Esophagus muscularis mucosa (tissue), 4 donors: ENCODE data around the gene CHPF2.

ENCODE experiments used
- CTCF ChIP-seq, 3 experiments: fragments of 200-600 bp in 2 of 3; fragments of 450-650 bp in 1 of 3; sonication (generic) in 2 of 3; IDR thresholded peaks; one replicate each; pipeline ENCODE4 v1.5.1; 2017 to 2019; ENCODE audit warnings: antibody characterized with exemption in 3 of 3, mild to moderate bottlenecking in 2 of 3, moderate library complexity in 1 of 3
- EP300 ChIP-seq: sonication (generic); formaldehyde crosslinking; IDR thresholded peaks from one replicate; pipeline ENCODE4 v1.6.1; 2017; ENCODE audit warnings: antibody characterized with exemption
- POLR2A ChIP-seq: fragments of 450-650 bp; IDR thresholded peaks from one replicate; pipeline ENCODE4 v1.6.1; 2017; ENCODE audit warnings: antibody characterized with exemption, moderate library complexity, mild to moderate bottlenecking, low read depth
- POLR2AphosphoS5 ChIP-seq, 2 donors: sonication (generic); formaldehyde crosslinking; IDR thresholded peaks; one replicate each; pipeline ENCODE4 v1.6.1; 2017; ENCODE audit warnings: antibody characterized with exemption in 2 of 2

GRCh38 chr7:151281686-151282085, 49.4 kb downstream of the CHPF2 start:
- TF ChIP-seq CTCF (IDR thresholded peaks at IDR 0.05): no peak
- no peak for TF ChIP-seq EP300
- TF ChIP-seq POLR2A: no peak
- no peak for TF ChIP-seq POLR2AphosphoS5 (IDR thresholded peaks at IDR 0.05)
